Measurements from ENCODE around the gene WBP4. TPM values are rescaled to one million over a fixed set of nuclear protein-coding genes. Genes with fewer than 3 reads are reported as not detected.

WBP4 gene
- total and polyA plus RNA-seq, 9 of the 15 experiments (the other 6 are each of a cell fraction or from before 2014, with no cell fraction given) = 5.5 to 12.2 (median 7.9) TPM

GRCh38 chr13:41098761-41099160 lies 37.5 kb downstream of the WBP4 start:
- TF ChIP-seq RBM17 (IDR thresholded peaks at IDR 0.05; ENCODE audit: borderline replicate concordance, low read depth, low read length) = no peak
- Histone ChIP-seq H3K4me2 (ENCODE audit: insufficient read depth, low read length) (no peak overlapping the region), H4K20me1 (replicated peaks; ENCODE audit: control insufficient read depth, insufficient read depth, low read length) (no peaks in the 10 kb centered on the region), H3K9ac (ENCODE audit: insufficient read depth in 1 of 2, low read depth in 2 of 2, low read length in 2 of 2) (no peak overlapping the region), H3K27me3 (ENCODE audit: control insufficient read depth in 2 of 2, insufficient read depth in 2 of 2, low read length in 2 of 2) (no peaks in the 10 kb centered on the region), H3K9me3 (replicated peaks; ENCODE audit: control insufficient read depth, insufficient read depth, low read depth, low read length) (no peaks in the 10 kb centered on the region), H2AFZ (ENCODE audit: low read depth, low read length) (no peak overlapping the region), H3K36me3 (ENCODE audit: control insufficient read depth, insufficient read depth, low read length) (no peaks in the 10 kb centered on the region), H3K4me1 (replicated peaks in 1 of 2; ENCODE audit: control insufficient read depth in 2 of 2, insufficient read depth in 2 of 2, low read length in 2 of 2) (peaks cover 0 to 3% of the 10 kb centered on the region in 2 experiments; a peak in 1 of 5 replicates), H3K9me1 (ENCODE audit: control insufficient read depth, insufficient read depth, low read length) (no peaks in the 10 kb centered on the region), H3K79me2 (ENCODE audit: control insufficient read depth, insufficient read depth, low read length) (no peaks in the 10 kb centered on the region), H3K4me3 (no peak overlapping the region), H3K27ac (ENCODE audit: extremely low read depth, low read depth, low read length) (no peak overlapping the region)
- no TSS peak for BruUV-seq (replicated peaks)
- ChIA-PET CTCF (ENCODE audit: low intra/inter-chr PET ratio) (no interaction called here), POLR2A (interaction anchor here (0.6 to 0.8 kb wide), 2 partner anchors 34 to 150 kb away, joined by 3 read pairs; partner anchors contain the start of gene KBTBD6)
- no peak for DNase-seq (ENCODE audit: extremely low read depth in 1 of 4, low spot score in 3 of 4)
- no peak for ATAC-seq
- intact Hi-C loops (cut with micrococcal nuclease) = no loop called here
- in situ Hi-C loops (cut with MboI) = no loop called here
- FAIRE-seq = no peak
- 100% methylated on average over 1 of the region's 1 CpG for WGBS (ENCODE audit: insufficient coverage, low coverage, missing lambda C conversion rate)

DNA sequence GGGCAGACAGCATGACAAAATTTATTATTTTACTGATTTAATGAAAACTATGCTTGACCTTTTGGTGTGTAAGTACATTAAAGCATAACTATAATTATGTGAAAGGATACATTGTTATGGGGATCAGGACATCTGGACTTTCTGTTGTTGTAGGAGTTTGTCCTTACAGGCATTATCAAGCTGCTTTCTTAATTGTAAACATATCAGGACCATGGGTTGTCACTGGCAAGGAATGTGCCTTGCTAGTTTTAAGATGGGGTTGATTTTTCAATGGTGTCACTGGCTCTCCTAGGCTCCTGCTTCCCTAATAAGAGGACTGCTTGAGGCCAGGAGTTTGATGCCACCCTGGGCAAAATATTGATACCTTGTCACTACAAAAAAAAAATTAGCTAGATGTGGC lies 38.7 kb downstream of the WBP4 start:
- POLR2A ChIA-PET = no interaction called here
- no TSS peak for BruUV-seq (replicated peaks)
- in situ Hi-C loops (cut with MboI) = no loop called here

More for the DNA sequence above, 38.7 kb downstream of the WBP4 start:
- no peaks in the 10 kb centered on the region for H3K36me3 ChIP-seq (ENCODE audit: control insufficient read depth, insufficient read depth, low read length)
- no peaks in the 10 kb centered on the region for H3K27me3 ChIP-seq (ENCODE audit: control insufficient read depth in 2 of 2, insufficient read depth in 2 of 2, low read length in 2 of 2)
- TF ChIP-seq ZNF253 (CRISPR knock-in tag; conservative IDR thresholded peaks at IDR 0.05) = no peak
- TF ChIP-seq ZBED1 (IDR thresholded peaks at IDR 0.05) = no peak
- TF ChIP-seq SIN3A (IDR thresholded peaks at IDR 0.05; ENCODE audit: borderline replicate concordance in 2 of 2, control insufficient read depth in 1 of 2, low read depth in 2 of 2, low read length in 2 of 2) = no peak
- no peak for TF ChIP-seq EZH2 (IDR thresholded peaks at IDR 0.05; ENCODE audit: borderline replicate concordance, low read depth, low read length)
- TF ChIP-seq ZNF609 (CRISPR knock-in tag; IDR thresholded peaks at IDR 0.05; ENCODE audit: borderline replicate concordance) = no peak
- TF ChIP-seq, protein P1, sequence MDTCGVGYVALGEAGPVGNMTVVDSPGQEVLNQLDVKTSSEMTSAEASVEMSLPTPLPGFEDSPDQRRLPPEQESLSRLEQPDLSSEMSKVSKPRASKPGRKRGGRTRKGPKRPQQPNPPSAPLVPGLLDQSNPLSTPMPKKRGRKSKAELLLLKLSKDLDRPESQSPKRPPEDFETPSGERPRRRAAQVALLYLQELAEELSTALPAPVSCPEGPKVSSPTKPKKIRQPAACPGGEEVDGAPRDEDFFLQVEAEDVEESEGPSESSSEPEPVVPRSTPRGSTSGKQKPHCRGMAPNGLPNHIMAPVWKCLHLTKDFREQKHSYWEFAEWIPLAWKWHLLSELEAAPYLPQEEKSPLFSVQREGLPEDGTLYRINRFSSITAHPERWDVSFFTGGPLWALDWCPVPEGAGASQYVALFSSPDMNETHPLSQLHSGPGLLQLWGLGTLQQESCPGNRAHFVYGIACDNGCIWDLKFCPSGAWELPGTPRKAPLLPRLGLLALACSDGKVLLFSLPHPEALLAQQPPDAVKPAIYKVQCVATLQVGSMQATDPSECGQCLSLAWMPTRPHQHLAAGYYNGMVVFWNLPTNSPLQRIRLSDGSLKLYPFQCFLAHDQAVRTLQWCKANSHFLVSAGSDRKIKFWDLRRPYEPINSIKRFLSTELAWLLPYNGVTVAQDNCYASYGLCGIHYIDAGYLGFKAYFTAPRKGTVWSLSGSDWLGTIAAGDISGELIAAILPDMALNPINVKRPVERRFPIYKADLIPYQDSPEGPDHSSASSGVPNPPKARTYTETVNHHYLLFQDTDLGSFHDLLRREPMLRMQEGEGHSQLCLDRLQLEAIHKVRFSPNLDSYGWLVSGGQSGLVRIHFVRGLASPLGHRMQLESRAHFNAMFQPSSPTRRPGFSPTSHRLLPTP (IDR thresholded peaks at IDR 0.05; ENCODE audit: borderline replicate concordance, extremely low read depth, insufficient read length) = no peak
- ATAC-seq (no peak), FAIRE-seq (no peak), DNase-seq (ENCODE audit: extremely low read depth in 1 of 4, low spot score in 3 of 4) (no peak)
- H3K9ac ChIP-seq (ENCODE audit: insufficient read depth in 1 of 2, low read depth in 2 of 2, low read length in 2 of 2) = no peak overlapping the region
- intact Hi-C loops (cut with micrococcal nuclease) = no loop called here
- no peaks in the 10 kb centered on the region for H4K20me1 ChIP-seq (replicated peaks; ENCODE audit: control insufficient read depth, insufficient read depth, low read length)
- CTCF ChIA-PET (ENCODE audit: low intra/inter-chr PET ratio) = no interaction called here
- no peaks in the 10 kb centered on the region for H3K9me3 ChIP-seq (replicated peaks; ENCODE audit: control insufficient read depth, insufficient read depth, low read depth, low read length)
- H3K4me2 ChIP-seq (ENCODE audit: insufficient read depth, low read length) = no peak overlapping the region
- H3K4me3 ChIP-seq = no peak overlapping the region
- H3K9me1 ChIP-seq (ENCODE audit: control insufficient read depth, insufficient read depth, low read length) = no peaks in the 10 kb centered on the region
- H2AFZ ChIP-seq (ENCODE audit: low read depth, low read length) = no peak overlapping the region
- H3K27ac ChIP-seq (ENCODE audit: extremely low read depth, low read depth, low read length) = no peak overlapping the region
- no peaks in the 10 kb centered on the region for H3K79me2 ChIP-seq (ENCODE audit: control insufficient read depth, insufficient read depth, low read length)
- peaks cover 0 to 3% of the 10 kb centered on the region in 2 experiments; a peak in 1 of 5 replicates for H3K4me1 ChIP-seq (replicated peaks in 1 of 2; ENCODE audit: control insufficient read depth in 2 of 2, insufficient read depth in 2 of 2, low read length in 2 of 2)

Data from K562 (cell line).